GM12872 (cell line): ENCODE measurements around the gene ANKRD24.

Experiments used
- TF ChIP-seq, protein P1 (sequence below): IDR thresholded peaks from 3 replicates; pipeline ENCODE4 v1.5.1; 2011; ENCODE audit warnings: low read depth, mild to moderate bottlenecking, low read length, moderate library complexity; ENCODE audit not compliant: insufficient read depth

Gene ANKRD24

DNA sequence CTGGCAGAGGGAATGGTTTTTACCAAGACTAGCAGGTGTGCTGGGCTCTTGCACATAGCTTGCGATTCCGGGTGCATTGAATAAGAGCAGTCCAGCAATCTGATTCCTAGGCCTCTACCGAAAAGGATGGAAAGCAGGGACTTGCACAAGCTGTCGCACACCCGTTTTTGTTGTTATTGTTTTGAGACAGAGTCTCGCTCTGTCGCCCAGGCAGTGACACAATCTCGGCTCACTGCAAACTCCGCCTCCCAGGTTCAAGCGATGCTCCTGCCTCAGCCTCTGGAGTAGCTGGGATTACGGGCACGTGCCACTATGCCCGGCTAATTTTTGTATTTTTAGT, 52.3 kb downstream of the ANKRD24 start:
- TF ChIP-seq, protein P1, sequence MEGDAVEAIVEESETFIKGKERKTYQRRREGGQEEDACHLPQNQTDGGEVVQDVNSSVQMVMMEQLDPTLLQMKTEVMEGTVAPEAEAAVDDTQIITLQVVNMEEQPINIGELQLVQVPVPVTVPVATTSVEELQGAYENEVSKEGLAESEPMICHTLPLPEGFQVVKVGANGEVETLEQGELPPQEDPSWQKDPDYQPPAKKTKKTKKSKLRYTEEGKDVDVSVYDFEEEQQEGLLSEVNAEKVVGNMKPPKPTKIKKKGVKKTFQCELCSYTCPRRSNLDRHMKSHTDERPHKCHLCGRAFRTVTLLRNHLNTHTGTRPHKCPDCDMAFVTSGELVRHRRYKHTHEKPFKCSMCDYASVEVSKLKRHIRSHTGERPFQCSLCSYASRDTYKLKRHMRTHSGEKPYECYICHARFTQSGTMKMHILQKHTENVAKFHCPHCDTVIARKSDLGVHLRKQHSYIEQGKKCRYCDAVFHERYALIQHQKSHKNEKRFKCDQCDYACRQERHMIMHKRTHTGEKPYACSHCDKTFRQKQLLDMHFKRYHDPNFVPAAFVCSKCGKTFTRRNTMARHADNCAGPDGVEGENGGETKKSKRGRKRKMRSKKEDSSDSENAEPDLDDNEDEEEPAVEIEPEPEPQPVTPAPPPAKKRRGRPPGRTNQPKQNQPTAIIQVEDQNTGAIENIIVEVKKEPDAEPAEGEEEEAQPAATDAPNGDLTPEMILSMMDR = no peak

GRCh38 chr19:4238831-4239230, 56.3 kb downstream of the ANKRD24 start:
- TF ChIP-seq, protein P1 = no peak

DNA sequence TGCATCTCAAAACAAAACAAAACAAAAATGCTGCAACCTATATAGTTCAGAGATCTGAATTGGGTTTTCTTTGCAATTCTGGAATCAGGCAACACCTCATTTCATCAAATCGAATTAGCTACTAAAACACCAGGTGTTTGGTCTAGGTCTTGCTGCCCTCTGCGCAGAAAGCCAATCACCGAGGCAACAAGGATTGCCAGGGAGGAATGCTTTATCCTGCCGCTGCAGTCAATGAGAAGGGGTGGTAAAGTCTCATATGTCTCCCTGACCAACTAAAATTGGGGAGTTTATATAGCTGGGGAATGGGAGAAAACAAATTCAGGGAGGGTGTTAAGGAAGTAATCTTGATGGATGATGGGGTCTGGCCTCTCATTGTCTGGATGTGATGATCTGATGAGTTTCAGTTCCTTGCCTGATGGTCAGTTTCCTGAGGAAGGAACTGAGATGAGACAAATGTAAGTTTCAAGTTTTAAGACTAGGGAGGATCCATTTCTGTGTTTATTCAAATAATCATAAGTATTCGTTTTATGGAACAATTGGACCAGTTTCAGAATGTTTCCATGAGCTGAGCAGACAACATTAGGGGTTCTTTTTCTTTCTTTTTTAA, 59.4 kb downstream of the ANKRD24 start:
- TF ChIP-seq, protein P1 = no peak

- TF ChIP-seq, protein P1 = peak; percentile 62
These were observed 64.5 kb downstream of the ANKRD24 start, which contains the start of gene YJU2 for GRCh38 chr19:4246767-4247593. YJU2 (plus strand) TSS chr19:4247080; CDS start chr19:4247147, 67 bp downstream.

- TF ChIP-seq, protein P1 = peak; percentile 34; the same call in 2 of the 3 replicates
These were observed 74.1 kb downstream of the ANKRD24 start for GRCh38 chr19:4256563-4256962.

- TF ChIP-seq, protein P1 = no peak
These were observed 74.5 kb downstream of the ANKRD24 start for GRCh38 chr19:4257025-4257424.

GRCh38 chr19:4258181-4258580, 75.7 kb downstream of the ANKRD24 start:
- TF ChIP-seq, protein P1 = no peak
